T-helper 1 cell treated with Interleukin-12 subunit alpha and Interleukin-12 subunit beta and Interleukin-4 antibody, amounts not matched to agents 30 μg/mL and 1 μg/mL, for 36 hours (primary cell): ENCODE measurements around the gene PLEKHH2.

Experiments
- H3K27ac Mint-ChIP-seq: one replicate; pipeline ENCODE4 v1.8.0; 2021; ENCODE audit warnings: mild to moderate bottlenecking, mixed read lengths
- H3K27me3 Mint-ChIP-seq: one replicate; pipeline ENCODE4 v1.8.0; 2021; ENCODE audit warnings: low read depth, mixed read lengths
- H3K36me3 Mint-ChIP-seq: one replicate; pipeline ENCODE4 v1.8.0; 2021; ENCODE audit warnings: low read depth, mixed read lengths
- H3K4me1 Mint-ChIP-seq: one replicate; pipeline ENCODE4 v1.8.0; 2021; ENCODE audit warnings: low read depth, mixed read lengths
- H3K4me3 Mint-ChIP-seq: one replicate; pipeline ENCODE4 v1.8.0; 2021; ENCODE audit warnings: mild to moderate bottlenecking, moderate library complexity, mixed read lengths
- H3K9me3 Mint-ChIP-seq: one replicate; pipeline ENCODE4 v1.8.0; 2021; ENCODE audit warnings: mixed read lengths

The PLEKHH2 gene

DNA sequence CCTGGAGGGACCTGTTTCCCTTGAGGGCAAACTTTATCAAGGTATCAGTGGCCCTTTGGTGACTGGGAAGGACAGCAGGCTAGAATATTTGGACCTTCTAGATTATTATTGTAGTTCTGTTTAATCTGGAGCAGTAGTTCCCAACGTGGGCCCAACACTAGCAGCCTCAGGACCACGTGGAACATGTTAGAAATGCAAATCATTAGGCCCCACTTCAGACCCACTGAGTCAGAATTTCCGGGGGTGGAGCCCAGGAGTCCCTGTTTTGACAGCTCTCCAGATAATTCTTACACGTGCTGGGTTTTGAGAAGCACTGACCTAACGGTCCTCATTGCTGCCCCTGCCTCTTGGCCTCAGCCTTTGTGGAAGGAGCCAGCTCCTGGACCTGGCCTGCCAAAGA lies 111.3 kb downstream of the PLEKHH2 start:
- H3K4me3 Mint-ChIP-seq = no peak overlapping the region
- no peaks in the 10 kb centered on the region for H3K9me3 Mint-ChIP-seq
- no peaks in the 10 kb centered on the region for H3K27me3 Mint-ChIP-seq
- H3K36me3 Mint-ChIP-seq = no peaks in the 10 kb centered on the region
- H3K4me1 Mint-ChIP-seq = no peaks in the 10 kb centered on the region
- H3K27ac Mint-ChIP-seq = no peak overlapping the region

GRCh38 chr2:43749583-43749982 lies 112.5 kb downstream of the PLEKHH2 start:
- no peak overlapping the region for H3K4me3 Mint-ChIP-seq
- H3K4me1 Mint-ChIP-seq = no peaks in the 10 kb centered on the region
- no peaks in the 10 kb centered on the region for H3K27me3 Mint-ChIP-seq
- H3K36me3 Mint-ChIP-seq = no peaks in the 10 kb centered on the region
- H3K27ac Mint-ChIP-seq = no peak overlapping the region
- H3K9me3 Mint-ChIP-seq = no peaks in the 10 kb centered on the region

- Mint-ChIP-seq H3K36me3 (no peaks in the 10 kb centered on the region), H3K27ac (no peak overlapping the region), H3K27me3 (no peaks in the 10 kb centered on the region), H3K4me3 (no peak overlapping the region), H3K4me1 (no peaks in the 10 kb centered on the region), H3K9me3 (no peaks in the 10 kb centered on the region)
These were observed 114.5 kb downstream of the PLEKHH2 start for GRCh38 chr2:43751476-43751990.

DNA sequence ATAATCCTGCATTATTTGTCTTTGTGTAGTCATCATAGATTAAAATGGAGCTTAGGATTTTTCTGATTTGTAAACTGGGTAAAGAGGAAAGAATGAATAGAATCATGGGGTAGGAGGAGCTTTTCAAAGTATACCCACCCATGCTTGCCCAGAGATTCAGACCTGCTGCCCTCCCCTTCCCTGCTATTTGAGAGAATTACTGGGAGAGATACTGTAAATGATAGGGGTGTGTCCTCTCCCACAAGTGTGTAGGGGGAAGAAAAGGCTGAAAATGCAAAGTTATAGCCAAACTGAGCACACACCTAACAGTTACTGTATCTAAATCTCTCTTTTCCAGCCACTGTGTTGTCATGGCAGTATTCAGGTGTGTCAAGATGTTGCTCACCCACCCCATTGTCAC lies 115.2 kb downstream of the PLEKHH2 start:
- Mint-ChIP-seq H3K9me3 (no peaks in the 10 kb centered on the region), H3K4me3 (no peak overlapping the region), H3K36me3 (no peaks in the 10 kb centered on the region), H3K27me3 (no peaks in the 10 kb centered on the region), H3K4me1 (no peaks in the 10 kb centered on the region), H3K27ac (no peak overlapping the region)

DNA sequence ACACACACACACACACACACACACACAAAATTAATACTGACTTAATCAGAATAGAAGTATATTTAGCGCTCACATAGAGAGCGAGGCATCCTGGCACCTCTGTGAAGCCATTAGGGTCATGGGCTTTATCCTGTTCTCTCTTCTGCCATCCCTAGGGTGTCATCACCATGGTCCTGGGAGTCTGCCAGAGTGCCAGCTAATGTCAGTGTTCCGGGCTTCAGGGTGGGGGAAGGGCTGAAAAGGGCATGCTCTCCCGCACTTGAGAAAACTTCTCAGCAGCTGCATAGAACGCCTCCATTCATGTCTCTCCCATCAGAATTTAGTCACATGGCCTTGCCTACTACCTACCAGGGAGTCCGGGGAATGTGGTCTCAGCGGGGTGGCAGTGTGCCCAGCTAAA lies 117.1 kb downstream of the PLEKHH2 start:
- no peak overlapping the region for H3K27ac Mint-ChIP-seq
- H3K9me3 Mint-ChIP-seq = no peaks in the 10 kb centered on the region
- no peaks in the 10 kb centered on the region for H3K27me3 Mint-ChIP-seq
- no peak overlapping the region for H3K4me3 Mint-ChIP-seq
- no peaks in the 10 kb centered on the region for H3K4me1 Mint-ChIP-seq
- no peaks in the 10 kb centered on the region for H3K36me3 Mint-ChIP-seq

- no peaks in the 10 kb centered on the region for H3K4me1 Mint-ChIP-seq
- no peak overlapping the region for H3K27ac Mint-ChIP-seq
- H3K27me3 Mint-ChIP-seq = no peaks in the 10 kb centered on the region
- H3K36me3 Mint-ChIP-seq = no peaks in the 10 kb centered on the region
- no peak overlapping the region for H3K4me3 Mint-ChIP-seq
- H3K9me3 Mint-ChIP-seq = no peaks in the 10 kb centered on the region
These were observed 121.7 kb downstream of the PLEKHH2 start for GRCh38 chr2:43758739-43759138.

DNA sequence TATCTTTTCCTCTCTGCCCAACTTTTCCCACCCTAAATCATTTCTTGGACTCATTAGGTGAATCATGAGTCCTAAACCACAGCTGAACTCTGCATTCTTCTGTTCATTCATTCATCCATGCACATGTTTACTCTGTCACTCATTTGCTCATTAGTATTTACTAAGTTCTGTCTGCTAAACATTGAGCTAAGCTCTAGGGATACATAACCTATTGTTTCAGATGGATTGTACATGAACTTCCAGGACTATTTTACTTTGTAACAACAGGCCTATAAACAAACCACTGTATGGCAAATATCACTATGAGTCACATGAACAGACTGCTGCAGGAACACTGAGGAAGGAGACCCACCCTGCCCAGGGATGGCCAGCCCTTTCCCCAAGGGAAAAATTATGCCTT lies 122.1 kb downstream of the PLEKHH2 start:
- Mint-ChIP-seq H3K27me3 (no peaks in the 10 kb centered on the region), H3K9me3 (no peaks in the 10 kb centered on the region), H3K36me3 (no peaks in the 10 kb centered on the region), H3K4me1 (no peaks in the 10 kb centered on the region), H3K27ac (no peak overlapping the region), H3K4me3 (no peak overlapping the region)

- Mint-ChIP-seq H3K27ac (no peak overlapping the region), H3K27me3 (peaks cover under 1% of the 10 kb centered on the region), H3K4me1 (no peaks in the 10 kb centered on the region), H3K36me3 (no peaks in the 10 kb centered on the region), H3K4me3 (no peak overlapping the region), H3K9me3 (no peaks in the 10 kb centered on the region)
These were observed 125.2 kb downstream of the PLEKHH2 start for GRCh38 chr2:43762286-43762685.

GRCh38 chr2:43763091-43763490 lies 126.0 kb downstream of the PLEKHH2 start:
- H3K4me3 Mint-ChIP-seq = no peak overlapping the region
- H3K9me3 Mint-ChIP-seq = no peaks in the 10 kb centered on the region
- no peak overlapping the region for H3K27ac Mint-ChIP-seq
- peaks cover 3% of the 10 kb centered on the region for H3K27me3 Mint-ChIP-seq
- no peaks in the 10 kb centered on the region for H3K36me3 Mint-ChIP-seq
- H3K4me1 Mint-ChIP-seq = no peaks in the 10 kb centered on the region

DNA sequence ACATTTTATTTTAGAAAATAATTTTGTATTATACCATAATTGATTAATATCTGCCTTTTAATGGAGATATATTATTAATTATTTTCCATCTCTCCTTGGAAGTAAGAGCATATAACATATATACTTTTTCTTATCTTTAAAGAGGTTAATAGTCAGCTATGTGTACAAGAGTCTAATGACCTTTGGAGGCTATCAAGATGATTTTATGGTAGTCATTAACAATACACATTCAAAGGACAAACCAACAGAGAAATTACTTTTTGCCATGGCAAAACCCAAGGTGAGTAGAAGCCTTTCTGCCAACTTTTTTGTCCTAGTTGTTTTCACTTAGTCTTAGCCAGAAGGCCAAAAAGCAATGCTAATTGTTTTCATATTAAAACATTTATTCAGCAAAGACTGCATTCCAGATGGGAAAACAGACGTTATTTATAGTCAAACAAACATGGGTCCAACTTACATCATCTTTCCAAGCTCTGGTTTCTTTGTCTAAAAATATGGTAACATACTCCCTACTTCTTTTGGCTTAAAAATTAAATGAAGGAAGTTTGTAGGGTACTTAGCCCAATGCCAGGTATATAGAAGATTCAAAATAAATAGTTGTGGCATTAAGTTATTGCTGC lies 127.1 kb downstream of the PLEKHH2 start:
- Mint-ChIP-seq H3K4me1 (no peaks in the 10 kb centered on the region), H3K9me3 (no peaks in the 10 kb centered on the region), H3K27ac (no peak overlapping the region), H3K36me3 (no peaks in the 10 kb centered on the region), H3K4me3 (no peak overlapping the region), H3K27me3 (peaks cover 3% of the 10 kb centered on the region)

GRCh38 chr2:43766006-43766405 lies 128.9 kb downstream of the PLEKHH2 start:
- no peaks in the 10 kb centered on the region for H3K4me1 Mint-ChIP-seq
- H3K27me3 Mint-ChIP-seq = peaks cover 3% of the 10 kb centered on the region
- H3K27ac Mint-ChIP-seq = no peak overlapping the region
- no peaks in the 10 kb centered on the region for H3K9me3 Mint-ChIP-seq
- H3K4me3 Mint-ChIP-seq = no peak overlapping the region
- no peaks in the 10 kb centered on the region for H3K36me3 Mint-ChIP-seq

- H3K4me1 Mint-ChIP-seq = peaks cover 13% of the 10 kb centered on the region
- H3K36me3 Mint-ChIP-seq = no peaks in the 10 kb centered on the region
- H3K4me3 Mint-ChIP-seq = peak within 1 kb of the TSS; percentile 92
- no peaks in the 10 kb centered on the region for H3K9me3 Mint-ChIP-seq
- H3K27me3 Mint-ChIP-seq = no peaks in the 10 kb centered on the region
- peak within 1 kb of the TSS; percentile 72 for H3K27ac Mint-ChIP-seq
These were observed 137.0 kb downstream of the PLEKHH2 start, which contains the start of gene DYNC2LI1 for GRCh38 chr2:43773876-43774613. DYNC2LI1 (plus strand) TSS chr2:43774039; CDS start chr2:43774139, 100 bp downstream.

DNA sequence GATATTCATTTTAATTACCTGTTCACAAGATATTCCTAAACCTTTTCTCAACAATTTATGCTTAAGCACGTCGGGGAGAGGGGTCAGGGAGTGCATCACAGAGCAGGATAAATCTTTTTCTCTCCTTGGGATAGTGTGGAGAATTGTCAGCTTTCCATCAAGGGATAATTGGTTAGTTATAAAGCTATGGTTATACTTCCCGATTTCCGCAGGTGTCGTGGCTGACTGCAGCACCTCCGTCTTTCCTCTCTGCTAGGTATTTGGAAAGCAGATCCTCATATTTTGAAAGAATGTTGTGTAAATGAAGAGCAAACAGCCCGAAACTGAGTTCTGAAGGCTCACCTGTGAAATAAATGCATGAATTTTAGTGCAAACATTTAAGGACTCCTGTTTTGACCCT lies 137.6 kb downstream of the PLEKHH2 start:
- Mint-ChIP-seq H3K4me3 (peak overlapping the region; percentile 92), H3K27ac (no peak overlapping the region), H3K9me3 (no peaks in the 10 kb centered on the region), H3K27me3 (no peaks in the 10 kb centered on the region), H3K36me3 (no peaks in the 10 kb centered on the region), H3K4me1 (peaks cover 13% of the 10 kb centered on the region)

GRCh38 chr2:43776324-43776723 lies 139.3 kb downstream of the PLEKHH2 start:
- Mint-ChIP-seq H3K4me3 (no peak overlapping the region), H3K27me3 (no peaks in the 10 kb centered on the region), H3K9me3 (no peaks in the 10 kb centered on the region), H3K27ac (no peak overlapping the region), H3K4me1 (peaks cover 13% of the 10 kb centered on the region), H3K36me3 (no peaks in the 10 kb centered on the region)

DNA sequence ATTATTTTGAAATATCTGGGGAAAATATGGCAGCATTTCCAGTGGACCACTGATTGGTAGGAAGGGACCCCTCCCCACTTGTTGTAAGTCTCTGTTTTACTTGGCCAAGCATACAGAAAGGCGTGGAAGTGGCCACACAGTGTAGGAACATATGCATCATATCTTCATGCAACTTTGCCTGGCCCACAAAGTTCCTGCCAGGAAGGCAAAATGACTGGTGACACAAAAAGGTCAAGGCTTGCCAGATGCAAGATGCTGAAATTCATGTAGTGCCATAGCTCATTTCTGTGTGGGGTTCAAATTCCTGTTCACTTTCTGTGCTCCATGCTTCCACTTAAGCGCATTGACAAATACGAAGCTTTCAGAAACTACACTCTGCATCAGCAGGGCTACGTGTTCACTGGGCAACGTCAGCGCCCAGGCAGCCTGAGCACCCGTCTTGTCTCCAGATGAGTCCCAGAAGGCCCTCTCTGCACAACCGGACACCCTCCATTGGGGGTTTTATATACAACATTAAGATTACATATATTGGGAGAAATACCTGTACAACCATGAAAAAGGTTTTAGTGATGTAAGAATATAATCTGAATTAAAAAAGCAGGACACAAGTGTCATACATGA lies 140.4 kb downstream of the PLEKHH2 start:
- H3K36me3 Mint-ChIP-seq = no peaks in the 10 kb centered on the region
- no peak overlapping the region for H3K27ac Mint-ChIP-seq
- H3K4me1 Mint-ChIP-seq = peaks cover 13% of the 10 kb centered on the region
- H3K4me3 Mint-ChIP-seq = no peak overlapping the region
- H3K9me3 Mint-ChIP-seq = no peaks in the 10 kb centered on the region
- no peaks in the 10 kb centered on the region for H3K27me3 Mint-ChIP-seq
